Measurements from ENCODE around the gene RGS7. TPM values are rescaled to one million over a fixed set of nuclear protein-coding genes. Genes with fewer than 3 reads are reported as not detected.

The RGS7 gene
- total RNA-seq, 4 donors from 2014 or later: not detected

DNA sequence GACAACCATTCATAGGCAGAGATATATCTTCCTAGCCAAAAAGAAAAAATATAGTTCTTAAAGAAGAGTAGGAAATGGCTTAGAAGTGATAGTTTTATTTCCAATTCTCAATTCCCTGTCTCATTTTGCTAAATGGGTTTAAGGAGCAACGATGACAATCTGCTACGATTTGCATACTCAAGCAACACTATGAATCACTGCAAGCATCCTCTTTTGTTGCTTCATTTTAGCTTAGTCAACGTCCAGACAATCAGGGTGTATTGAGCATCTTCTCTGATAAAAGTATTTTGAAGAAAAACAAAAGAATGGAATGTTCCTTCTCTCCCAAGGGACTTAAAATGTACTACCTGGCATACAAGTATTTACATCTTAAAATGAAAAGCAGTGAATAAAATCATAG, 80.6 kb downstream of the RGS7 start:
- TF ChIP-seq POLR2A (IDR thresholded peaks at IDR 0.05): no peak
- TF ChIP-seq, protein P1, sequence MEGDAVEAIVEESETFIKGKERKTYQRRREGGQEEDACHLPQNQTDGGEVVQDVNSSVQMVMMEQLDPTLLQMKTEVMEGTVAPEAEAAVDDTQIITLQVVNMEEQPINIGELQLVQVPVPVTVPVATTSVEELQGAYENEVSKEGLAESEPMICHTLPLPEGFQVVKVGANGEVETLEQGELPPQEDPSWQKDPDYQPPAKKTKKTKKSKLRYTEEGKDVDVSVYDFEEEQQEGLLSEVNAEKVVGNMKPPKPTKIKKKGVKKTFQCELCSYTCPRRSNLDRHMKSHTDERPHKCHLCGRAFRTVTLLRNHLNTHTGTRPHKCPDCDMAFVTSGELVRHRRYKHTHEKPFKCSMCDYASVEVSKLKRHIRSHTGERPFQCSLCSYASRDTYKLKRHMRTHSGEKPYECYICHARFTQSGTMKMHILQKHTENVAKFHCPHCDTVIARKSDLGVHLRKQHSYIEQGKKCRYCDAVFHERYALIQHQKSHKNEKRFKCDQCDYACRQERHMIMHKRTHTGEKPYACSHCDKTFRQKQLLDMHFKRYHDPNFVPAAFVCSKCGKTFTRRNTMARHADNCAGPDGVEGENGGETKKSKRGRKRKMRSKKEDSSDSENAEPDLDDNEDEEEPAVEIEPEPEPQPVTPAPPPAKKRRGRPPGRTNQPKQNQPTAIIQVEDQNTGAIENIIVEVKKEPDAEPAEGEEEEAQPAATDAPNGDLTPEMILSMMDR (IDR thresholded peaks at IDR 0.05 in 4 of 5, conservative IDR thresholded peaks at IDR 0.05 in 1 of 5): no peak
- no peaks in the 10 kb centered on the region for H3K27me3 ChIP-seq
- intact Hi-C loops (cut with DNase I; ENCODE audit: low total_unique reads) (no loop called here), in situ Hi-C loops (cut with MboI; ENCODE audit: low sequenced_read_pairs in 4 of 4) (no loop called here)
- H3K27ac ChIP-seq: no peak overlapping the region
- H3K9me3 ChIP-seq: no peaks in the 10 kb centered on the region
- no peak for ATAC-seq
- no peaks in the 10 kb centered on the region for H3K4me1 ChIP-seq
- no peaks in the 10 kb centered on the region for H3K36me3 ChIP-seq
- no peak for DNase-seq
- no peak overlapping the region for H3K4me3 ChIP-seq

DNA sequence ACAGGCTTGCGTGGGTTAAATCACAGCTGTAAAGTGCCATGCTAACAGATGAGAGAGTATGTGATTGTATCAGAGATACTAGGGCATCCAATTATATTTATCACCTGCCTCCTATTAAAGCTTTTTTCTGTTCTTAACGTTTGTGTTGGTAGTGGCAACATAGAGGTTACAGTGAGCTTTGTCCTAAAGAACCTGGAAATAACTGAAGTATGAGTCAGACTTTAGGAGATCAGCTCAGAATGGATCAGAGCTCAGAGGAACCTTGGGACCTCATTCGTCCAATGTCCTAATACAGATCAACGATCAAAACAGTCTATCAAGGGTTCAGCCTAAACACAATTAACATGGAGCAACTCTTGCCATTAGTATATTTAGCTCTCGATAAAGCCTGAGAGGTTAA, 81.0 kb downstream of the RGS7 start:
- Histone ChIP-seq H3K4me3 (no peak overlapping the region), H3K27me3 (no peaks in the 10 kb centered on the region), H3K27ac (no peak overlapping the region), H3K4me1 (no peaks in the 10 kb centered on the region), H3K9me3 (no peaks in the 10 kb centered on the region), H3K36me3 (no peaks in the 10 kb centered on the region)
- intact Hi-C loops (cut with DNase I; ENCODE audit: low total_unique reads) (no loop called here), in situ Hi-C loops (cut with MboI; ENCODE audit: low sequenced_read_pairs in 4 of 4) (no loop called here)
- ATAC-seq: no peak
- DNase-seq: no peak
- no peak for TF ChIP-seq POLR2A (IDR thresholded peaks at IDR 0.05)
- TF ChIP-seq, protein P1 (IDR thresholded peaks at IDR 0.05 in 4 of 5, conservative IDR thresholded peaks at IDR 0.05 in 1 of 5): no peak

DNA sequence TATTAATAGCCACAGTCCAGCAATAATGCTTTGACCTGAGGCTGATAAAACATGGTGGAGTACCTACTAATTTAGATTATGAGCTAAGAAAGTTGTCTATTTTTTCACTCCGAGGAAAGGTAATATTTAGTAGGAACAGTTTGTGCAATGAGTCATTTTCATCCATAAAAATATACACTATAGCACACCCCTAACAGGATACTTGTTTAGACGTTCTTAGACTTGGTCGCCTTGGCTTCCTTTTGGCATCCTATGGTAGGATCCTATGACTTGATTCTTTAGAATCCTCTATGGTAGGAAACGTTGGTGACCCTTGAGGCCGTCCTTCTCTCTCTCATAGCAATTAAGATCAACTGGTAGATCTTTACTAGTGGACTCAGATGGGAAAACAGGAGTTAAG, 81.8 kb downstream of the RGS7 start:
- intact Hi-C loops (cut with DNase I; ENCODE audit: low total_unique reads): no loop called here
- no peaks in the 10 kb centered on the region for H3K9me3 ChIP-seq
- DNase-seq: no peak
- no peaks in the 10 kb centered on the region for H3K27me3 ChIP-seq
- no peak overlapping the region for H3K4me3 ChIP-seq
- ATAC-seq: no peak
- no peak overlapping the region for H3K27ac ChIP-seq
- in situ Hi-C loops (cut with MboI; ENCODE audit: low sequenced_read_pairs in 4 of 4): no loop called here
- H3K36me3 ChIP-seq: no peaks in the 10 kb centered on the region
- no peaks in the 10 kb centered on the region for H3K4me1 ChIP-seq
- TF ChIP-seq, protein P1 (IDR thresholded peaks at IDR 0.05 in 4 of 5, conservative IDR thresholded peaks at IDR 0.05 in 1 of 5): no peak
- TF ChIP-seq POLR2A (IDR thresholded peaks at IDR 0.05): no peak

DNA sequence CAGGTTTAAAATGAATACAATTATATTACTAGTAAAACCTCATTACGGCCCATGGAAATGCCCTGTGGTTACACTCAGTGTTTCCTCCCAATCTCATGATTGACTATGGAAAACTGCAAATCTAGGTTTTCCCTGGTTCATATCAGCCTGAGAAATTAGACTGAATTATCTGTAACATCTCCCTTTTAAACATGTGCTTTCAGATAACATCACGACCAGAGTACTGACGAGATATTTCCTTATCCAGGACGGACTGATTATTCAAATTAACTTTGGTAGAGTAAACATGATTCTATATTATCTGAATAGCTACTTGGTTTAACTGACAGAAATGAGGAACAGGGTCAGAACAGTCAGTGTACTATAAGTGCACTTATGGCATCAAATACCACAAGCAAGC, 82.3 kb downstream of the RGS7 start:
- no peaks in the 10 kb centered on the region for H3K27me3 ChIP-seq
- no peak overlapping the region for H3K4me3 ChIP-seq
- no peak for ATAC-seq
- intact Hi-C loops (cut with DNase I; ENCODE audit: low total_unique reads): no loop called here
- H3K36me3 ChIP-seq: no peaks in the 10 kb centered on the region
- no peaks in the 10 kb centered on the region for H3K9me3 ChIP-seq
- in situ Hi-C loops (cut with MboI; ENCODE audit: low sequenced_read_pairs in 4 of 4): no loop called here
- no peak overlapping the region for H3K27ac ChIP-seq
- no peaks in the 10 kb centered on the region for H3K4me1 ChIP-seq
- TF ChIP-seq, protein P1 (IDR thresholded peaks at IDR 0.05 in 4 of 5, conservative IDR thresholded peaks at IDR 0.05 in 1 of 5): no peak
- no peak for TF ChIP-seq POLR2A (IDR thresholded peaks at IDR 0.05)
- no peak for DNase-seq

DNA sequence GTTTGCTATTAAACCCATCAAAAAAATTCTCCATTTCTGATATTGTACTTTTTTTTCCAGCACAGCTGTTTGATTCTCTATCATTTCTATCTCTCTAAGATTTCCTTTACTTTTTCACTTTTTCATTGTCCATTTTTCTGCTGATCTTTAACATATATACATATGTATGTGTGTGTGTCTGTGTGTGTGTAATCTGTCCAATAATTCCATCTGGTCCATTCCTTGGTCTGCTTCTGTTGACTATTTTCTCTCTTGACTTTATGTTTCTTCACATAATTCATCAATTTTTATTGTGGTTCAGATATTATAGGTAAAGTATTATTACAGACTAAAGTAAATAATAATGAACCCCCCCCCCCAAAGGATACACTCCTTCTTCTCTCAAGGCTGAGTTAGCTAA, 84.2 kb downstream of the RGS7 start:
- H3K27ac ChIP-seq: no peak overlapping the region
- H3K4me1 ChIP-seq: no peaks in the 10 kb centered on the region
- H3K4me3 ChIP-seq: no peak overlapping the region
- intact Hi-C loops (cut with DNase I; ENCODE audit: low total_unique reads) (no loop called here), in situ Hi-C loops (cut with MboI; ENCODE audit: low sequenced_read_pairs in 4 of 4) (no loop called here)
- H3K27me3 ChIP-seq: no peaks in the 10 kb centered on the region
- no peak for ATAC-seq
- no peaks in the 10 kb centered on the region for H3K9me3 ChIP-seq
- no peaks in the 10 kb centered on the region for H3K36me3 ChIP-seq
- no peak for DNase-seq
- no peak for TF ChIP-seq POLR2A (IDR thresholded peaks at IDR 0.05)
- TF ChIP-seq, protein P1 (IDR thresholded peaks at IDR 0.05 in 4 of 5, conservative IDR thresholded peaks at IDR 0.05 in 1 of 5): no peak
